GM19238 (cell line): Measurements from ENCODE around the gene BCOR.

Source experiments
- DNase-seq: peaks from one replicate; pipeline ENCODE4 v3.0.0; 2011; ENCODE audit warnings: low spot score; ENCODE audit not compliant: insufficient read length

The BCOR gene

DNA sequence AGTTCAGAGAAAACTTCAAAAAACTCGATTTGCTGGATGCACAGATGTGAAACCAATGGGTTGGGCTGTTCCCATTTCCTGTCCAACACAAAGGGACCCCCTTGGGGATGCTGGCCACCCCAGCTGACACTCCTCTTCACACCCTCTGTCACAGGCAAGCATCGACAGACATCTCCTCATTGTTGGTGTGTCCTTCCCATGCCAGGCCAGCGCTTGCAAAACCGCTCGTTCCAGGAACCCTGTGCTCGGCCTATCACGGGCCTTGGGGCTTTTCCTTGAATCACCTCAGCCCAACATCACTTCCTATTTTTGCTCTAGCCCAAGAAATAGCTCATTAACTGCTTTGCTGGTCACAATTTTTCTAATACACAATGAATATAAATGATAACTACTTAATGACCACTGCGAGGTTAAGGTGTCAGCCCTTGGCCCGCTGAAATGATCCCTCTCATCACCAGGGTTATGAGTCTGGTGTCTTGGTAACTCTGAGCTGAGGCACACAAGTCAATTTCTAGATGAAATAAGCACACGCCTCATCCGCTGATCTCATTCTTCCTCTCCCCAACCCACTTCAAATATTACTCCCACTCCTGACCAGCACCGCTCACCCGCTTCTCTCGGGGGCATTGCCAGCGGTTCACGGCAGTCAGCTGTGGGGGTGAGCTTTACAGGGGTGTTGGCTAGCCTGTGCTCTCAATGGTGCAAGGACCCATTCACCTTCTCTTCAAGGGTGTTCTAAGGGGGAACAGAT lies 32.3 kb downstream of the BCOR start:
- no peak for DNase-seq

DNA sequence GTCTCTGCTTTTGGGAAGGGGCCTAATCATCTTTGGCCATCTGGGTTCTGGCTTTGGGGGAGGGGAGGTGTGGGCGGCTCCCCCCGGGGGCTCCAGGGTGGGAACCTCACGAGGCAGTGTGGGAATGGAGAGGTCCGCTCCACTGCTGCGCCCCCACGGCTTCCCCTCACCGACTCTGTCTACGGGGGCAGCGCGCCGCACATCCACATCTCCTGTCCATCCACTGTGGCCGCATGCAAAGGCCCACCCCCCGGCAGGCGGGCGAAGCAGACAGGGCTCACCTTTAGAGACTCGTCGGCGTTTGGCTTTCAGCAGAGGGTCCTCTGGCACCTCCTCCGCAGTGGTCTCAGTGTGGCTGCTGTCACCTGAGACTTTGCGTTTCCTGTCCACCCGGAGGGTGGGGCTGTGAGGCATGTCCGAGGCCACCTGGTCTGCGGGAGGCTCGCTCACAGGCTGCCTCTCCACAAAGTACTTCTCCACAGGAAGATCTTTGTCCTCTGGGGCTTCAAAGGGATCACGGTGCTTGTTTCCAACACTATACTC lies 33.6 kb downstream of the BCOR start:
- DNase-seq = no peak

DNA sequence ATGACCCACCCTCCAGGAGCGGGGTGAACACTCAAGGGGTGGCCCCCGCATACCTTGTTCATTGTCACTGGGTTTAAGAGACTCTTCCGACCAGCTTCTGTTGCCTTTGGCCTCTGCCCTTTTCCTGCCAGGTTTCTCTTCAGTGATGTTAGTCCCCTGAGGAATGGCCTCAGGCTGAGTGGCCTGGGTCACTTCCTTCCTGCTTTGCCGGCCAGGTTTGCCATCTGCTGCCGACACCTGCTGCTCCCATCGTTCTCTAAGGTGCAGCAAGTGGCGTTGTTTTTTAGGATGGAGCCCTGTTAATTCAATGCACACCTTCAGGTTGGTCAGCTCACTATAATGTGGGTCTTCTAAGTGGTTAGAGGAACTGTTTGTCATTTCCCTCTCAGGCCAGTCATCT lies 34.2 kb downstream of the BCOR start:
- DNase-seq = no peak

DNA sequence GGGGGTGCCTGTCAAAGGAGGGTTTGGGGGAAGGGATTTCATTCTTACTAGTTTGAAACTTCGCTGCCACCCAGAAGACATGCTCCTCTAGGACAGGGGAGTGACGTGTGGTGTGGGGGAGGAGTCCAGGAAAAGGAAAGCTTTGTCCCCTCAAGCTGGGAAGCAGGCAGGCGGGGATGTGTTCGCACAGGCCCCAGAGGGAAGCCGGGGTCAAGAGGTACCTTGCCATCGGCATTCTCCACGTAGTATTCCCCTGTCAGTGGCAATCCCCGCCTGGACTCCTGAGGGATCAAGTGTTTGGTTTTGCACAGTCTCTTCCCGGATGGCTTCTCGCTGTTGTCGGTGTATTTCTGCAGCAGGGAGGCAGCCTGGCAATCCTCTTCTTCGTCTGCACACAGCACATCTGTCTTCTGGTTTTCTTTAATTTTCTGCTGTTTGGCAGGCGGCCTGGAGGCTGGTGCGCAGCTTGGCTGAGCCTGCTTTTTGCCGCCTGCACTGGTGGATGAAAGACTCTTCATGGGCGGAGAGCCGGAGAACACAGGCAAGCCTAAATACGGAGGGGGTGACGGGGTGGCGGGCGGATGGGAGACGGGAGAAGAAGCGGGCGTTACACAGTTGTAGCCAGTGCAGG lies 35.1 kb downstream of the BCOR start:
- DNase-seq = no peak

DNA sequence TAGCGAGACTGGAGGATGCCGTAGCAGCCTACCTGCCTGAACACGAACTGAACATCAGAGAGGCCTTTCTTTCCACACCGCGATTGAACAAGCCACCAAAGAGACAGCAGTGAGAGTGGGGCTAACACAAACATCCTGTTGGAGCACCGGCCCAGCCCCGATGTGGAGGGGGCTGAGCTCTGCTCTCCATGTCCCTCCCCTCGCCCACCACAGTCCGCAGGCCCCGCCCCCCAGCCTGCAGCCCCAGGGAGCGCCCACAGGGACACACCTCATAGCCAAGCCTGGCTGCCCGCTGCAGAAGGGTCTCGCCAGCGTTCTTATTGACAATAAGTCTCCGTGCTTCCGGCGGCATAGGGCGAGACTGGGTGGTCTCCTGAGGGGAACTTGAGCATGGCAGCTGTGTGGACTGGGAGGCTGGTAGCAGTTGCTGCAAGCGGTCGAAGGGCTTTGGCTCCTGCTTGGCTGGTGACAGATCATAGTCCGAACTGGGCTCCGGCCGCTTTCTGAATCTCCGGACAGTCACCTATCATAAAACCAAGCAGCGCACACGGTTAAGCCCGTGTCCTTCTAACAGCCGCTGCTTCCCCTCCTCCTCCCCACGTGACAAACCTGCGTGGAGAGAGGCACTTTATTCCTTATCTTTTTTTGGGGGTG lies 35.8 kb downstream of the BCOR start:
- DNase-seq = no peak

DNA sequence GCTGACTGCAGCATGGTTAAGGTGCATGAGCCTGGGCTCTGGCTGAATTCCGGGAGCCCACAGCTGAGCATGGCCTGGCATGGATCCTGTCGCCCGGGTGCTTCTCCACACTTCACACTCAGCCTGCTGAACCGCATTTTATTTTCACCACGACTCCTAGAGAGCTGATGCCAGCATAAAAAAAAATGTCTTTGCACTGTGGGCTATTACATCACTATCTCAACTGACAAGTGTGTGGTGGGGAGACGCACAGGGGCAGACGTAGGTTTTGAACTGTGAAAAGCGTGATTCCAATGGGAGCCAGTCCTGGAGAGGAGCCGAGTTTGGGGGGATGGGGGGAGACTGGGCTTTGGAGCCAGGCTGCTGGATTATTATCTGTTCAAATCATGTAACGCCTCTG lies 36.8 kb downstream of the BCOR start:
- no peak for DNase-seq

DNA sequence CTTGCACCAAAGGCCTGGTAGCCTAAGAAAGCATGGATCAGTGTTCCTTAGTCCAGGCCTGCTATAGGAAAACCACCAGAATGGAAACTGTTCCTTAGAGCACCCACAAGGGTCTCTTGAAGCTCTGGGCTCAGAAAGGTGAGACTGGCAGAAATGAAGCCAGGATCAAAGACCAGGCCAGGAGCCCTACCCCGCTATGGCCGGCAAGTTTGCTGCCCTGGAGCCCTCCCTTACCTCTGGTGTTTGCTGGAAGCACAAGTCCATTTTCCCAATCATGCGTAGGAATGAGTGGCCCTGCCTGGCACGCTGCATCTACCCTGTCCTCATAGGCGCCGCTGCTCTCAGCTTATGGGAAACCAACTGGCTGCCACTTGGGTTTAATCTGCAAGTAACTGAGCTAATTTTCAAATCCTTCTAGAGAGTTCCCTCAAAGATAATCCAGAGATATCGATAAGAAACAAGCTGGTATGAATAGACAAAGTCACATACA lies 37.4 kb downstream of the BCOR start:
- no peak for DNase-seq

DNA sequence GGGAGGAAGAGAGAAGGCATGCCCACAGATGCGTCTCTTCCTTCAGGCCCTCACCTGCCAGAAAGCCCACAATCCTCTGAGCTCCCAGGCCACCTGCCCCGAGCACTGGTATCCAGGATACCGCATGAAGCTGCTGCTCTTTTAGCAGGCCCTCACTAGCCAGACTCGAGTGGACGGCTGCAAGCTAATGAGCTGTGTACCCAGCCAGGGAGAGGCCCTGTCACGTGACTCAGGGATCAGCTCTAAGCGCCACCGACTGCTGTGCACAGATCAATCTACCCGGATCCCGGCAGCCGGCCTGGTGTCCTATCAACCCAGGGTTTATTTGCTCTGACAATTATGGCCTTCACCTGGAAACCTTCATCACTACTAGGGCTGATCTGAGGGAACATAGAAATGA lies 39.0 kb downstream of the BCOR start:
- DNase-seq = no peak

DNA sequence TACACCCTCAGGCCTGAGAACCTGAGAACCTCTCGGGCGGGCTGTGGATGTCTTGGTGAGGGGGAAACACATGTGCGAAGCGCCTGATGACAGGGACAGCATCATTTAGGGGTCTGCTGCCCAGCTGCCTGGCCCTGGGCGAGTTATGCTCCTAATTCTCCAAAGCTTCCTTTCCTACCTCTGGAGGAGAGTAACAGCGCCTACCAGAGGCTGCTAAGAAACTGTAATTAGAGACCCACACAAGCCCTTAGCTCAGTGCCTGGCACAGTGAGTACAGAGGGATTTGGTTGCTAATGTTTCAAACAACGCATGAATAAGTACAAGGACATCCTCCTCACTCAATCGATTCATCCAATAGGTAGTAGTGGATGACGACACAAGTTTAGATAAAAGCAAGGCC lies 40.4 kb downstream of the BCOR start:
- DNase-seq = no peak

DNA sequence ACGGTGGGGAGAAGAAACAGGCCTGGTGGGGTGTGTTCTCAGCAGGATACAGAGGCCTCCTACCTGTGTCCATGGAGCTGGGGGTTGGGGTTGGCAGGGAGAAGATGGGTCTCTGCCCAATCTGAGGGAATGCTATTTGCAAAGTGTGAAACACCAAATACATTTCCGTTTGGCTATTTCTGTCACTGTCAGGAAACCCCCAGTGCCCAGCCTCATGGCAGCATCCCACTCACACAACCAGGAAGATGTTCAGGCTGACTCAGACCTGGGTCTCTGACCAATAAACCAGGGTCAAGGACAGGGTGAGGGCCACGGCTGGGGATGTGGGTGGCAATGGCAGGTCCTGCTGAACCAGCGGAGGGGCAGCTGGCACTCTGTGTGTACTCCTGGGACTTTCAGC lies 41.3 kb downstream of the BCOR start:
- DNase-seq = no peak

DNA sequence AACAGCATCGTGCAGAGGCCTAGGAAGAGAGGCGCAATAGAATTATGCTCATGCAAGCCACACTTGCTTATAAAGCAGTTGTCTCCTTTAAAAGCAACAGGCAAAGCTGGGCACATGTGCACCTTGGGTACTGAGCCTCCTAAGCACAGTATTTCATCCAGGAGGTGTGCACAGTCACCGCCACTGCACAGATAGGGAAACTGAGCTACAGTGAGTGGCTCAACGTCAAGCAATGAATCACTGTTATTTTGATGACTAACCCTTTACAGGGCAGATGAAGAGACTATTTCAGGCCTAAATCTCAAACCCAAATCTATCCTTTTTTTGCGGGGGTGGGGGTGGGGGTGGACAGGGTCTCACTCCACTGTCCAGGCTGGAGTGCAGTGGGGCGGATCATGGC lies 42.3 kb downstream of the BCOR start:
- DNase-seq = no peak

DNA sequence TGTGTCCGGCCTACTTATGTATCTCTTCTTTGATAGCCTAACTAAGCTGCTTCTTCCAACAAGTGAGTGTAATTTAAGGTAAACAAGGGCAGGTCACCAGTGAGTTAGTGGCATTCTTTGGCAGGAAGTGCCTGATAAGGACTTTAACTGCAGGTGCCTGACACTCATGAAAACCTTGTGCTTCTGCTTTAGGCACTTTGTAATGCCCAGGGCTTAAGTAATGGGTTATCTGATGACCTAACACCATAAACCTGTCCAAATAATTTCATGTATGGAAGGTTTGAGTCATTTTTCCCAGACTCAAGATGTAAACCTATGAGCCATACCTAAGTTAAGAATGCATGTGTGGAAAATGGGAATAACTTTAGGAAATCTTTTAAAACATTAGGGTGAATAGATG lies 43.0 kb downstream of the BCOR start:
- no peak for DNase-seq

DNA sequence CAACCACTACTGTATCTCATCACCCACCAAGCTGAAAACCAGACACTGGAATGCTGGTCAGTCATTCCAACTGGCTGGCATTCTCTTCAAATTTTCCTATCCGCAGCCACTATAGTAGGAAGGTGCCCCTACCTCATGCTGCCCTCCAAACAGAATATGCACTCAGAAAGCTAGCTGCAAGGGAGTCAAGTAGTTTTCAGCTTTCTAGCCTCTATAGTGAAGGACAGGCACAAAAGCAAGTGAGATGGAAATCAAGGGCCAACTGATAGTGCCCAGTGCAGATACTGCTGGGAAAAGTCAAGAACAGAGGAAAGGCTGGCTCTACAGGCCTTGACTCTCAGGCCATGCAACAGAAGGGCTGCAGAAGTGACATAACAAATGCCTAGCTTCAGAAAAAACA lies 47.2 kb downstream of the BCOR start:
- no peak for DNase-seq

DNA sequence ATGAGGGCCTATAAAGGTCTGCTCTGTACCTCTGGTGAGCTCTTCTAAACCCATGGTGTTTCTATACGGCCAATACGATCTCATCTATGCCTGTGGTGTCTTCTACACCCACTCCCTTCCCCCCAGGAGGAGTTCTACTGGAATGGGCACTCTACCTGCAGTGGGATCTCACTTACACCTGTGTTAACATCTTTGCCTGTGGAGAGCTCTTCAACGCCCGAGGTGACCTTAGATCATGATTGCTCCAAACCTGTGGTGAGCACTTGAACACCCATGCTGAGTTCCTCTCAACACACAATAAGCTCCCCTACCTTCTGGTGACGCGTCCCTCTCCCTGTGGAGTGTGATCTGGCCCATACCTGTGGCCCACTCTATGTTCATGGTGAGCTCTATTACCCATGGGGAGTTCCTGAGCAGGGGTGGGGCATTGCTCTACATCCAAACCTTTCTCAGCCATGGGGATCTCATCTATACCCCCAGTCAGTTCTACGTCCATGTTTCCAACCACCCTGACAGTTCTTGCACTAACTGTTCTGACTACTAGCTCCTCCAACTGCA lies 48.6 kb downstream of the BCOR start:
- no peak for DNase-seq

DNA sequence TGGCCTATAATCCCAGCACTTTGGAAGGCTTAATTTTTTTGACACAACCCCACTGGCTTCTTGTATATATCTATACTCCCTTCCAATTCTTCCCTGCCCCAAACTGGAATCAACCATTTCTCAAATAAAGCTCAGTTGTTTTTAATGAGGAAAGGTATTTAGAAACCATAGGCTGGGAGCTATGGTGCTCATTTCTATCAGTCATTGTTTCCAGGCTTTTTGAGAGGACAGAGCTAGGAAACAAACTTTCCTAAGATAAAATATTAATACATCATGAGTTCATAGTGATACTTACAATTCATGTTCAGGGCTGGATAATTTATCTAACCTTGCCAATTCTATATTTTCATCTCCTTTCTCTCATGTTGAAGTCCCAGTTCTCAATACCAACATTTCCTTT lies 50.3 kb downstream of the BCOR start:
- no peak for DNase-seq

DNA sequence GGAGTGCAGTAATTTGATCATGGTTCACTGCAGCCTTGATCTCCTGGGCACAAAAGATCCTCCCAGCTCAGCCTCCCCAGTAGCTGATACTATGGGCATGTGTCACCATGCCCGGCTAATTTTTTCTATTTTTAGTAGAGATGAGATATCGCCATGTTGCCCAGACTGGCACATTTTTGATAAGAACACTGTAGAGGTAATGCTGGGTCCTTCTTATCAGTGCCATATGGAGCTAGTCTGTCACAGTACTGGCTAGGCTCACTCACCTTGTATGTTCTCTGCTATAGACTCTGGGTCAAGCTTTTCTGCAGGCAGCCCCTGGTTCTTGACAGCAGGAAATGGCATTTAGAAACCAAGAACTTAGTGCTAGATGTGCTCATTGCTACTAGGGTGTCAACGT lies 53.9 kb downstream of the BCOR start:
- DNase-seq = no peak

DNA sequence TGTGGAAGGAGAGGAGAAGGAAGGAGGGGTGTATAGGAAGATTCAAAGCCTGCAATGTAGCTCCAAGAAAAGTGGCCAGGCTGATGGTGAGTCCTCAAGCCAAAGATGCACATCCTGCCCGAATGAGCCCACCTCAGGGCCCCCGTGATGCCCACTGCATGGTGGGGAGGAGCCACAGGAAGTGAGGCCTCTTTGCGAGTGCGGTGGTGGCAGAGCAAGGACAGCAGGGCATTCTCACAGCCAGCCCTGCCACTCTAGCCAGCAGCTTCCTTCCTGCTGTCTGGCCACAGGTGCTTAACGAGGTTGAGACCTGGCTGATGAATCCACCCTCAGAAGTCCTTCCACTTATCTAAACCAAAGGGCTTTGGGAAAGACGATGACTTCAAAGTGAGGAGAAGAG lies 55.8 kb downstream of the BCOR start:
- DNase-seq = no peak

DNA sequence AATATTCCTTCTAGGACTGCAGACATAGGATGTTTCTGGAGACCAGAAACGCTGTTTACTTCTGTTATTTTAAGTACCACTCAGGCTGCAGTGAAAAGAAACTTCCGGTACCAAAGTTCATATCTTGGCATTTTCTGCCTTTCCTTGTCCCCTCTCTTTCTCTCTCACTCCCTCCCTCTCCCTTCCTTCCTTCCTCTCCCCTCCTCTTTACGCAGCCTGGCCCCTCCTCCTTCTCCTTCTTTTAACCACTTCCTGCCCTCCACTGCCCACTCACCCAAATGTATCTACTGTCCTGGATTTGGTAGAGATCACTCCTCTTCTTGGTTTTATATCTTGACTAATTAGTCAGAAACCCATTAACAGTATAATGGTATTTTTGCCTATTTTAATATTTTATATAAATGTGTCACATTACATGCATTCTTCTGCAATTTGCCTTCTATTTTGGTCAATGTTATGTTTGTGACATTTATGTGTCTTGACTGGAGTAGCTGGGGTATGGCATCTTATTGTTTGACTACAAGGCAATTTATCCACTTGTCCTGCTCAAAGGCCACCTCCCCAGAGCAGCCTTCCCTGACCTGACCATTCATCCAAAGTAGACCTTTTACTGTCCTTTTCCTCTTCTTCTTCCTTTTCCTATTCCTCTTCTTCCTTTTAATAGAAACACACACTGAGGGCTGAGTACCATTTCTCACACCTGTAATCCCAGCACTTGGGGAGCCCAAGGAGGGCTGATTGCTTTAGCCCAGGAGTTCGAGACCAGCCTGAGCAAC lies 56.9 kb downstream of the BCOR start:
- no peak for DNase-seq

DNA sequence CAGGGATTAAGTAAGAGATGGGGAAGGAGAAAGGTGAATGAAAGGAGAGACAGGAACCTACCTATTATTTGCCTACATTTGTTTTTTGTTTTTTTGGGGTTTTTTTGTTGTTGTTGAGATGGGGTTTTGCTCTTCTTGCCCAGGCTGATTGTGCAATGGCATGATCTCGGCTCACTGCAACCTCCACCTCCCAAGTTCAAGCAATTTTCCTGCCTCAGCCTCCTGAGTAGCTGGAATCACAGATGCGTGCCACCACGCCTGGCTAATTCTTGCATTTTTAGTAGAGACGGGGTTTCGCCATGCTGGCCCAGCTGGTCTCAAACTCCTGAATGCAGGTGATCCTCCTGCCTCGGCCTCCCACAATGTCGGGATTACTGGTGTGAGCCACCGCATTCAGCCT lies 57.9 kb downstream of the BCOR start:
- no peak for DNase-seq

DNA sequence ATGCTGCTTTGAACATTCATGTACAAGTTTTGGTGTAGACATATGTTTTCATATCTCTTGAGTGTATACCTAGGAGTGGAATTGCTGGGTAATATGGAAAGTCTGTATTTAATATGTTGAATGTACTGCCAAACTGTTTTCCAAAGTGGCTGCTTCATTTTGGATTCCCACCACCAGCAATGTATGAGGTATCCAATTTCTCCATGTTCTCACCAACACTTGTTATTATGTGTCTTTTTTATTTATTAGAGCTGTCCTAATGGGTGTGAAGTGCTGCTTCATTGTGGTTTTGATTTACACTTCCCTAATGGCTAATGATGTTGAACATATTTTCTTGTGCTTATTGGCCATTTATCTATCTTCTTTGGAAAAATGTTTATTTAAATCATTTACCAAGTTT lies 60.4 kb downstream of the BCOR start:
- no peak for DNase-seq

DNA sequence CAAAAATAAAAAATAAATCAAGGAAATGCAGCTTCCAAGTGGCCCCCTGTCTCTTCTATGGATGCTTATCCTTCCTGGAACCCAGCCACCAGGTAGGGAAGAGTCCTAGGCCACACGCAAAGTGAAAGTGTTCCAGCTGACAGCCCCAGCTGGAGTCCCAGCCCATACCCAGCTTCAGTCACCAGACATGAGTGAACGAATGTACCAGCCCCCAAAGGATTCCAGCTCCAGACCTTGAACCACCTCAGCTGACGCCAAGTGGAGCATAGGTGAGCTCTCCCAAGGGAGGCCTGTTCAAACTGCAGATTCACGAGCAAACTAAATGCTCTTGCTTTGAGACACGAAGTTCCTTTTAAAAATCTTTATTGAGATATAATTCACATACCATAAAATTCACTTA lies 62.0 kb downstream of the BCOR start:
- no peak for DNase-seq
